Psoas muscle (tissue), 8 donors: Measurements from ENCODE around the gene BAIAP2. TPM values are rescaled to one million over a fixed set of nuclear protein-coding genes. Genes with fewer than 3 reads are reported as not detected.
A peak's percentile ranks its signal among the peaks of the same experiment; 100 is the strongest.

ENCODE experiments used
- ATAC-seq, 4 donors: fragments of 200-7000 bp; cut with Tn5 transposase; one replicate each; pipeline ENCODE4 v1.9.1; 2020; ENCODE audit warnings: moderate library complexity in 3 of 4, mild to moderate bottlenecking in 2 of 4
- DNase-seq, 2 donors: peaks; one replicate each; pipeline ENCODE4 v3.0.0-alpha.2; 2020
- H3K27ac ChIP-seq: fragments of 200-600 bp; one replicate; pipeline ENCODE4 v1.8.0; 2022
- H3K27me3 ChIP-seq, 3 donors: fragments of 200-600 bp in 1 of 3; one replicate each; pipeline versions ENCODE4 v1.6.1 to v1.8.0; 2013 to 2022; ENCODE audit warnings: low read length in 2 of 3, mild to moderate bottlenecking in 2 of 3, moderate library complexity in 1 of 3; ENCODE audit not compliant: insufficient read depth in 3 of 3
- H3K36me3 ChIP-seq, 2 donors: fragments of 200-600 bp in 1 of 2; one replicate each; pipeline versions ENCODE4 v1.6.1 to v1.8.0; 2013 to 2022; ENCODE audit warnings: low read depth in 1 of 2, mild to moderate bottlenecking in 1 of 2, moderate library complexity in 1 of 2; ENCODE audit not compliant: insufficient read depth in 1 of 2
- H3K4me1 ChIP-seq: fragments of 200-600 bp; one replicate; pipeline ENCODE4 v1.8.0; 2022
- H3K4me3 ChIP-seq: fragments of 200-600 bp; one replicate; pipeline ENCODE4 v1.8.0; 2022; ENCODE audit warnings: mild to moderate bottlenecking
- H3K9me3 ChIP-seq: fragments of 200-600 bp; one replicate; pipeline ENCODE4 v1.8.0; 2022
- WGBS, 3 donors: extraction: QIAGEN DNeasy Blood & Tissue Kit; methylation state at CpG; one replicate each; pipeline versions ENCODE4 v1.1.6 to v1.1.7; 2013; 5-methylcytosine and 5-hydroxymethylcytosine counted together
- intact Hi-C, 2 donors: fragments of 100-400 bp; cut with DNase I; formaldehyde crosslinking; loops; one replicate each; pipeline versions ENCODE4 v1.11.0 to v1.14.2; 2022
- polyA plus RNA-seq, 3 donors: library from polyadenylated mRNA; stranded (reverse); fragments of 200-250 nt; gene quantifications; one replicate each; pipeline ENCODE4 v1.2.3, GENCODE V29; 2013
- total RNA-seq, 4 donors: library from RNA; stranded (reverse); fragmentation: NEBNext Ultra II Directional in 2 of 4; extraction: Animal tissue kit (Norgen Biotek cat#: 25700) in 2 of 4; gene quantifications; one replicate each; pipeline versions ENCODE4 v1.2.1 to v1.2.4, GENCODE V29; 2021 to 2023
- TF ChIP-seq, protein P1 (sequence below): fragments of 200-600 bp; IDR thresholded peaks from one replicate; pipeline ENCODE4 v1.8.0; 2022; ENCODE audit warnings: antibody characterized with exemption
- donor health status: healthy with polysubstance abuse.
- donor health status: DM: no; HTN: no; CAD: no; lungs with moderate emphysema.
- donor health status: Bipolar disorder and iron deficiency.
- donor health status: healthy.
- donor health status: DM: yes; HTN: yes; CAD: no.
- donor health status: DM: no; HTN: no; CAD: no.
- donor health status: DM: no; HTN: no; CAD: no.
- donor health status: DM: yes; HTN: yes; CAD: no.

The BAIAP2 gene
- total and polyA plus RNA-seq, 7 donors, result 3.9 to 28.9 (median 8.6) TPM

DNA sequence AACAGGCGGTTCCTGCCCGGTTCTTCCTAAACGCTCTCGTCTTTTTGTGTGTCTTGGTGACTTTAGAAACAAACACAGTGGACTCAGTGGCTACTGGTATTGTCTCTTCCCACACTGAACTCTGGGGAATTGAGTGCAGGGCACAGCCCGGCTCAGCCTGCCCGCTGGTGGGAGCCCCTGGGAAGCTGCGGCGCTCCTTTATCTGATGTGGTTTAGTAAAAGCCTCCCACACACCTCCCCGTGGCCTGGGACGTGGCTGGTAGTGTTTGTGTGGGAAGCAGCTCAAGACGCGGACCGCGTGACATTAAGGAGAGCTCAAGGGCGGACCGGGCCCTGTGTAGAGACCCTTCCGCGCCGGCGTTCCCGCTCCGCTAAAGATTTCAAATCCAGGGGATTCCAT lies 75.0 kb downstream of the BAIAP2 start:
- no peaks in the 10 kb centered on the region for H3K9me3 ChIP-seq
- TF ChIP-seq, protein P1, sequence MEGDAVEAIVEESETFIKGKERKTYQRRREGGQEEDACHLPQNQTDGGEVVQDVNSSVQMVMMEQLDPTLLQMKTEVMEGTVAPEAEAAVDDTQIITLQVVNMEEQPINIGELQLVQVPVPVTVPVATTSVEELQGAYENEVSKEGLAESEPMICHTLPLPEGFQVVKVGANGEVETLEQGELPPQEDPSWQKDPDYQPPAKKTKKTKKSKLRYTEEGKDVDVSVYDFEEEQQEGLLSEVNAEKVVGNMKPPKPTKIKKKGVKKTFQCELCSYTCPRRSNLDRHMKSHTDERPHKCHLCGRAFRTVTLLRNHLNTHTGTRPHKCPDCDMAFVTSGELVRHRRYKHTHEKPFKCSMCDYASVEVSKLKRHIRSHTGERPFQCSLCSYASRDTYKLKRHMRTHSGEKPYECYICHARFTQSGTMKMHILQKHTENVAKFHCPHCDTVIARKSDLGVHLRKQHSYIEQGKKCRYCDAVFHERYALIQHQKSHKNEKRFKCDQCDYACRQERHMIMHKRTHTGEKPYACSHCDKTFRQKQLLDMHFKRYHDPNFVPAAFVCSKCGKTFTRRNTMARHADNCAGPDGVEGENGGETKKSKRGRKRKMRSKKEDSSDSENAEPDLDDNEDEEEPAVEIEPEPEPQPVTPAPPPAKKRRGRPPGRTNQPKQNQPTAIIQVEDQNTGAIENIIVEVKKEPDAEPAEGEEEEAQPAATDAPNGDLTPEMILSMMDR, result no peak
- intact Hi-C loops, result no loop called here
- H3K4me1 ChIP-seq, result no peaks in the 10 kb centered on the region
- no peaks in the 10 kb centered on the region for H3K36me3 ChIP-seq
- DNase-seq (no peak), ATAC-seq (no peak)
- no peaks in the 10 kb centered on the region for H3K27me3 ChIP-seq
- H3K4me3 ChIP-seq, result no peak overlapping the region
- 87 to 89% (median 89%) methylated on average over 22 of the region's 22 CpGs for WGBS, 3 donors
- no peak overlapping the region for H3K27ac ChIP-seq

DNA sequence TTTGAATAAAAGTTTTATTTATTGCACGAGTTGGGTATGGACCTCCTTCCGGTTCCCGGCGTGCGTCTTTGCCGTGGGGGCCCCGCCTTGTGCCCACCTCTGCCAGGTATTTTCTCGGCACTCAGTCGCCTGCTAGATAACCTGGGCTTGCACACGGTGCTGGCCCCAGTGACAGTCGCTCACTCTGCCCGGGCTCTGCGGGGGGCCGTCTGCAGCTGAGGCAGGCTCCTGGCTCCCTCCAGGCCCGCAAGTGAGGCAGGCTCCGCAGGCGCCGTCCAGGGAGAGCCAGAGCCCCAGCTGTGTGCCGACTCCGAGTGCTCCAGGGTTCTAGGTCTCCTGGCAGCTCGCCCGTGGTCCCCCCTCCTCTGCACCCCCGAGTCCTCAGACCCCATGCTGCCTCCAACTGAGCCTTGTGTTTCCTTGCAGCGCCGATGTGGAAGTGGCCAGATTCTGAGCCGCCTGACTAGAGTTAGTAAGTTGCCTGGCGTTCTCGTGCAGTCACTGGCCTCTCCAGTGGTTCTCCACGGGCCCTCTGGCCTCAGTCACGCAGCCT lies 75.6 kb downstream of the BAIAP2 start:
- Histone ChIP-seq H3K9me3 (no peaks in the 10 kb centered on the region), H3K4me3 (no peak overlapping the region), H3K4me1 (no peaks in the 10 kb centered on the region), H3K27me3 (no peaks in the 10 kb centered on the region), H3K36me3 (no peaks in the 10 kb centered on the region), H3K27ac (no peak overlapping the region)
- ATAC-seq (no peak), DNase-seq (no peak)
- TF ChIP-seq, protein P1, result no peak
- intact Hi-C loops, result no loop called here
- 61 to 76% (median 63%) methylated on average over 30 of the region's 30 CpGs for WGBS, 3 donors

DNA sequence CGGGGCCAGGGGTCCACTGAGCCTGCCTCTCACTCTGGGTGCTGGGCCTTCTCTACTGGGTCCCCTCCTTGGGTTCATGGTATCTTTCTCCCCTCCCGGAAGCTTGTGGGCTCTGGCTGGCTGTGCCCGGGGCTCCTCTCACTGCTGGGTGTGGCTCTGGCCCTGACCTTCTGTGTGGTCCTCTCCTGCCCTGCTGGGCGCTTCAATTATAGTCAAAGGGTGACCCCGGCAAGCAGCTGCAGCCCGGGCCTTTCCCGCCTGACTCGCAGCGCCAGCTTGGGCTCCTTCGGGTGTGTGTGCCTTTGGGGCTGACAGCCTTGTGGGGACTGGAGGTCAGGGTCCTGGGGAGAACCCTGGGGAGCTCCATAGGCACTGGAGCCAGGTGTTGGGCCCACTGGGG lies 76.1 kb downstream of the BAIAP2 start:
- Histone ChIP-seq H3K36me3 (no peaks in the 10 kb centered on the region), H3K27ac (no peak overlapping the region), H3K4me3 (no peak overlapping the region), H3K27me3 (no peaks in the 10 kb centered on the region), H3K4me1 (no peaks in the 10 kb centered on the region), H3K9me3 (no peaks in the 10 kb centered on the region)
- no peak for ATAC-seq
- TF ChIP-seq, protein P1, result no peak
- WGBS, 3 donors, result 57 to 85% (median 61%) methylated on average over 8 to 10 of the region's 10 CpGs
- intact Hi-C loops, result no loop called here
- no peak for DNase-seq

DNA sequence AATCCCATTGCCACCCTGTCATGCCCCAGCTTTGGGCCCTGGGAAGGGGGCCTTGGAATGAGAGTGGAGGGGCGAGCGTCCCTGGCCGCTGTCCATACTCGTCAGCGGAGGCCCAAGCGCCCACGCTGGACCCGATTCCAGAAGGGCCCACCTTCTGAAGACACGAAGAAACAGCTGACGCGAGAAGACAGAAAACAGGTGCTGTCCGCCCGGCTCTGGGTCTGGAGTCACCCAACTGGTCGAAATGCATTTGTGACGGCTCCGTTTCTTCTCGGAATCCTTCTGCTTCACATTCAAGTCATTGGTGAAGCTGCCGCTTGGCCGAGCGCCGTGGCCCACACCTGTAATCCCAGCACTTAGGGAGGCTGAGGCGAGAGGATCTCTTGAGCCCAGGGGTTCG lies 77.5 kb downstream of the BAIAP2 start:
- TF ChIP-seq, protein P1, result no peak
- no peaks in the 10 kb centered on the region for H3K4me1 ChIP-seq
- H3K36me3 ChIP-seq, result no peaks in the 10 kb centered on the region
- no peak overlapping the region for H3K4me3 ChIP-seq
- ATAC-seq (no peak), DNase-seq (no peak)
- intact Hi-C loops, result no loop called here
- no peak overlapping the region for H3K27ac ChIP-seq
- H3K9me3 ChIP-seq, result no peaks in the 10 kb centered on the region
- 50 to 74% (median 61%) methylated on average over 23 of the region's 23 CpGs for WGBS, 3 donors
- no peaks in the 10 kb centered on the region for H3K27me3 ChIP-seq

DNA sequence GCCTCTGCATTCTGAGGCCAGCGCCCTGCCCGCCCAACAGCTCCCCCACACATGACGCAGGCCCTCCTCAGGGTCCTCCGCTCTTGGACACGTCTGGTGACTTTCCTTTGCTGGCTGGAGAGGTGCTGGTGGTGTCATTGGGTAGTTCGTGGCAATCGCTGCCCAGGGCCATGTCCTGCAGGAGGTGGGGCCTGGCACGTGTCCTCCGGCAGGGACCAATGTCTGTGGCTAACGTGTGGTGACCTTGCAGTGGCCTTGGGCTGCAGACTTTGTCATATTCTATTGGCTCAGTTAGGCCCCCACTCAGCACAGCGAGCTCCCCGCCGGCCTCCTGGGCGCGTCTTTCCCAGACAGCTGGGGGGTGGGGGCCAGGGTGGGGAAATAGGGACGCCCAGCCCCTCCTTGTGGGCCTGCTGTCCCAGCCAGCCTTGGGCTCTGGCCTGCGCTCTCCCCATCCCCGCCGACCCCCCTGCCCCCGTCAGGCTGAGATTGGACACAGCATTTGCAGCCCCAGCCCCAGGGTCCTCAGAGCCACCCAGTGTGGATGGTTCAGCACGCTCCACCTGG lies 78.3 kb downstream of the BAIAP2 start:
- intact Hi-C loops, result no loop called here
- TF ChIP-seq, protein P1, result no peak
- H3K36me3 ChIP-seq, result no peaks in the 10 kb centered on the region
- H3K27me3 ChIP-seq, result no peaks in the 10 kb centered on the region
- 70 to 87% (median 74%) methylated on average over 18 to 21 of the region's 21 CpGs for WGBS, 3 donors
- no peak overlapping the region for H3K27ac ChIP-seq
- H3K4me3 ChIP-seq, result no peak overlapping the region
- H3K4me1 ChIP-seq, result no peaks in the 10 kb centered on the region
- ATAC-seq, result no peak
- DNase-seq, result peak in 1 of 2 donors; percentile 38
- no peaks in the 10 kb centered on the region for H3K9me3 ChIP-seq
